HepG2 (cell line): ENCODE measurements around the gene STRIP1. TPM values are rescaled to one million over a fixed set of nuclear protein-coding genes. Genes with fewer than 3 reads are reported as not detected.

ENCODE experiments used
- ATAC-seq: fragments of 200-7000 bp; cut with Tn5 transposase; 3 replicates; pipeline ENCODE4 v1.9.1; 2020; ENCODE audit warnings: mild to moderate bottlenecking, moderate library complexity
- BruUV-seq: library from RNA; stranded (reverse); fragments of 400-500 nt; replicated peaks from 2 replicates; lab custom pipeline; 2021; lab: Mats Ljungman, UMichigan
- CTCF ChIA-PET: fragments of 300-600 bp; formaldehyde crosslinking; extraction: SDS; loops from one replicate; lab custom pipeline; 2021; ENCODE audit warnings: low total read pairs, inconsistent platforms, low intra/inter-chr PET ratio; lab: Yijun Ruan, JAX
- POLR2A ChIA-PET: fragments of 350-600 bp; sonication (Branson Sonifier 250); formaldehyde crosslinking; loops from one replicate; lab custom pipeline; 2020; ENCODE audit warnings: antibody characterized with exemption, inconsistent platforms; lab: Yijun Ruan, JAX
- DNase-seq: peaks from one replicate; pipeline ENCODE4 v3.0.0-alpha.2; 2015; ENCODE audit warnings: low spot score
- FAIRE-seq: peaks from 3 replicates; lab custom pipeline; 2011; peaks lifted over from hg19 to GRCh38; lab: Jason Lieb, UNC
- H2AFZ ChIP-seq: one replicate; pipeline ENCODE4 v1.6.1; 2011; ENCODE audit warnings: low read length, inconsistent platforms
- H3K27ac ChIP-seq: fragments of 300-600 bp; 3 replicates; pipeline ENCODE4 v1.8.0; 2011; ENCODE audit warnings: mixed run types, mild to moderate bottlenecking, mixed read lengths, low read length, inconsistent platforms; ENCODE audit not compliant: insufficient read depth; ENCODE audit errors: extremely low read length
- H3K27me3 ChIP-seq, 2 experiments: fragments of 200-600 bp in 1 of 2; 2 replicates in 1 of 2; 3 replicates in 1 of 2; pipeline versions ENCODE4 v1.6.0 to v1.8.0; 2011; ENCODE audit warnings: low read length in 2 of 2, mild to moderate bottlenecking in 2 of 2, moderate library complexity in 2 of 2, inconsistent platforms in 1 of 2; ENCODE audit not compliant: insufficient read depth in 2 of 2, control insufficient read depth in 1 of 2
- H3K36me3 ChIP-seq, 2 experiments: fragments of 200-600 bp in 1 of 2; replicated peaks in 1 of 2; 2 replicates in 1 of 2; 3 replicates in 1 of 2; pipeline versions ENCODE4 v1.5.1 to v1.8.0; 2011; ENCODE audit warnings: low read length in 2 of 2, inconsistent platforms in 1 of 2; ENCODE audit not compliant: insufficient read depth in 2 of 2, control insufficient read depth in 1 of 2
- H3K4me1 ChIP-seq: 2 replicates; pipeline ENCODE4 v1.5.1; 2012; ENCODE audit warnings: low read length, inconsistent platforms; ENCODE audit not compliant: insufficient read depth
- H3K4me2 ChIP-seq: 2 replicates; pipeline ENCODE4 v1.6.0; 2011; ENCODE audit warnings: low read depth, low read length, inconsistent platforms
- H3K4me3 ChIP-seq, 3 experiments: fragments of 200-600 bp in 1 of 3; sonication (generic), shearing (Covaris generic) in 1 of 3; replicated peaks in 1 of 3; 2 replicates each; pipeline ENCODE4 v1.5.1; 2011 to 2016; ENCODE audit warnings: low read length in 3 of 3, inconsistent platforms in 2 of 3, low read depth in 2 of 3, mild to moderate bottlenecking in 2 of 3, control low read depth in 1 of 3, mixed read lengths in 1 of 3; ENCODE audit not compliant: insufficient read depth in 1 of 3
- H3K79me2 ChIP-seq: one replicate; pipeline ENCODE4 v1.6.1; 2011; ENCODE audit warnings: low read length, inconsistent platforms; ENCODE audit not compliant: insufficient read depth
- H3K9ac ChIP-seq: 2 replicates; pipeline ENCODE4 v1.6.0; 2011; ENCODE audit warnings: mild to moderate bottlenecking, low read depth, low read length, inconsistent platforms; ENCODE audit not compliant: insufficient read depth
- H3K9me3 ChIP-seq: 2 replicates; pipeline ENCODE4 v1.5.1; 2012; ENCODE audit warnings: mild to moderate bottlenecking, low read length
- H4K20me1 ChIP-seq: 2 replicates; pipeline ENCODE4 v1.6.0; 2011; ENCODE audit warnings: inconsistent platforms, mild to moderate bottlenecking, low read length, moderate library complexity; ENCODE audit not compliant: insufficient read depth
- BRCA1 ChIP-seq: sonication (generic); formaldehyde crosslinking; IDR thresholded peaks from 2 replicates; pipeline ENCODE4 v1.4.0; 2020; ENCODE audit warnings: missing genetic modification reagents
- CEBPG ChIP-seq: IDR thresholded peaks from 2 replicates; pipeline ENCODE4 v1.6.1; 2016
- FLYWCH1 ChIP-seq: sonication (generic); formaldehyde crosslinking; IDR thresholded peaks from 2 replicates; pipeline ENCODE4 v1.8.1; 2023; ENCODE audit warnings: mild to moderate bottlenecking, missing genetic modification reagents
- FOXO1 ChIP-seq: sonication (generic); formaldehyde crosslinking; IDR thresholded peaks from 2 replicates; pipeline ENCODE4 v1.4.0; 2020; ENCODE audit warnings: missing genetic modification reagents
- IRX3 ChIP-seq: sonication (generic); formaldehyde crosslinking; IDR thresholded peaks from 2 replicates; pipeline ENCODE4 v1.8.1; 2023; ENCODE audit warnings: mild to moderate bottlenecking, low read depth, missing genetic modification reagents, borderline replicate concordance
- MTF2 ChIP-seq: sonication (generic); formaldehyde crosslinking; IDR thresholded peaks from 2 replicates; pipeline ENCODE4 v1.5.0; 2020; ENCODE audit warnings: missing genetic modification reagents, borderline replicate concordance
- WIZ ChIP-seq: sonication (generic); formaldehyde crosslinking; IDR thresholded peaks from 2 replicates; pipeline ENCODE4 v1.5.1; 2020; ENCODE audit warnings: mild to moderate bottlenecking, missing genetic modification reagents
- ZFP90 ChIP-seq: sonication (generic); formaldehyde crosslinking; IDR thresholded peaks from 2 replicates; pipeline ENCODE4 v1.8.0; 2022; ENCODE audit warnings: missing genetic modification reagents, mild to moderate bottlenecking, inconsistent platforms, borderline replicate concordance
- ZNF629 ChIP-seq: sonication (generic); formaldehyde crosslinking; conservative IDR thresholded peaks from 2 replicates; pipeline ENCODE4 v1.5.0; 2020; ENCODE audit warnings: missing genetic modification reagents
- ZNF691 ChIP-seq: sonication (generic); formaldehyde crosslinking; IDR thresholded peaks from 2 replicates; pipeline ENCODE4 v1.4.0; 2020; ENCODE audit warnings: missing genetic modification reagents, low read depth, mild to moderate bottlenecking, borderline replicate concordance
- ZSCAN25 ChIP-seq: sonication (generic); formaldehyde crosslinking; IDR thresholded peaks from 2 replicates; pipeline ENCODE4 v1.8.0; 2022; ENCODE audit warnings: mild to moderate bottlenecking, missing genetic modification reagents
- WGBS: methylation state at CpG from one replicate; pipeline ENCODE4 v1.1.6; 2017; ENCODE audit warnings: low lambda C conversion rate; 5-methylcytosine and 5-hydroxymethylcytosine counted together
- in situ Hi-C: cut with HindIII; loops from 2 replicates; pipeline ENCODE4 v1.10.0; 2017; ENCODE audit warnings: low pct_unique_long_range_greater_than_20kb; ENCODE audit not compliant: extremely low pct_ligation_motif_present
- intact Hi-C: fragments of 100-400 bp; cut with micrococcal nuclease; formaldehyde crosslinking; loops from one replicate; pipeline ENCODE4 v1.10.0; 2022; ENCODE audit not compliant: unreplicated experiment
- polyA plus RNA-seq, 8 experiments: library from polyadenylated mRNA; depleted of rRNA in 3 of 8; stranded (reverse) in 7 of 8; unstranded in 1 of 8; fragments of >200 nt; fragmentation: Illumina TruSeq in 4 of 8; extraction: Trizol in 4 of 8; gene quantifications; 2 replicates each; pipeline versions ENCODE4 v1.2.1 to v1.2.3, GENCODE V29; 2011 to 2016; ENCODE audit warnings: low read depth in 4 of 8, missing spikeins in 1 of 8, mixed read lengths in 1 of 8; ENCODE audit not compliant: insufficient read depth in 1 of 8
- total RNA-seq, 5 experiments: library from RNA; depleted of rRNA; stranded (reverse); fragments of >200 nt; fragmentation: Illumina TruSeq; extraction: Trizol; gene quantifications; 2 replicates each; pipeline ENCODE4 v1.2.3, GENCODE V29; 2016; ENCODE audit warnings: low read depth in 1 of 5
- TF ChIP-seq, protein P1 (sequence below): IDR thresholded peaks from 2 replicates; pipeline ENCODE4 v1.6.1; 2016; ENCODE audit warnings: control low read depth

Gene STRIP1
- total and polyA plus RNA-seq, 2 of the 13 experiments (the other 11 are each of a cell fraction or from before 2014, with no cell fraction given) = 20.9 to 27.9 TPM

DNA sequence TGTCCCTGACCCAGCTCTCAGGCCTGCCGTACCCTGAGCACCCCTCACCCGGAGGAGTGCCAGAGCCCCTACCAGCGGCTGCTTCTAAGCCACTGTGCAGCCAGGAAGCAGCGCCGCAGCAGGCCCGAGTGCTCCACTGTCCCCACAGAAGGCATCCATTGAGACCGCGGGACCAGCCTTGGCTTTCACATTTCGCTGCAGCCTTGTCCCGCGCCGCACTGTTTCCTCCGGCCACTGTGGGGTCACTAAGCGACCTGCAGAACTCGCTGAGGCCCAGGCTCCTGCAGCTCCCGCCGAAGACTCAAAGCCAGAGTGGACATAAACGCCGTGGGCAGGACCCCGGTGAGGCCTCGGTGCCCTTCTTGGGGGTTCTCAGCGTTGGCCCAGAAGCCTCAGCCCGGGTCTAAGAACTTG, 33.1 kb downstream of the STRIP1 start:
- ATAC-seq (no peak; the same call in 2 of the 3 replicates), DNase-seq (no peak), FAIRE-seq (no peak)
- no peak for TF ChIP-seq ZNF629
- no peak for TF ChIP-seq CEBPG (CRISPR knock-in tag)
- TF ChIP-seq, protein P1, sequence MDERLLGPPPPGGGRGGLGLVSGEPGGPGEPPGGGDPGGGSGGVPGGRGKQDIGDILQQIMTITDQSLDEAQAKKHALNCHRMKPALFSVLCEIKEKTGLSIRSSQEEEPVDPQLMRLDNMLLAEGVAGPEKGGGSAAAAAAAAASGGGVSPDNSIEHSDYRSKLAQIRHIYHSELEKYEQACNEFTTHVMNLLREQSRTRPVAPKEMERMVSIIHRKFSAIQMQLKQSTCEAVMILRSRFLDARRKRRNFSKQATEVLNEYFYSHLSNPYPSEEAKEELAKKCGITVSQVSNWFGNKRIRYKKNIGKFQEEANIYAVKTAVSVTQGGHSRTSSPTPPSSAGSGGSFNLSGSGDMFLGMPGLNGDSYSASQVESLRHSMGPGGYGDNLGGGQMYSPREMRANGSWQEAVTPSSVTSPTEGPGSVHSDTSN (CRISPR knock-in tag) = no peak
- TF ChIP-seq BRCA1 (CRISPR knock-in tag) = no peak
- no peak for TF ChIP-seq ZNF691 (CRISPR knock-in tag)
- no peak for TF ChIP-seq ZSCAN25 (CRISPR knock-in tag)
- no peak for TF ChIP-seq IRX3
- no peak for TF ChIP-seq FLYWCH1 (CRISPR knock-in tag)
- no peak for TF ChIP-seq FOXO1 (CRISPR knock-in tag)
- no peak for TF ChIP-seq MTF2 (CRISPR knock-in tag)
- TF ChIP-seq ZFP90 (CRISPR knock-in tag) = no peak
- no peak for TF ChIP-seq WIZ (CRISPR knock-in tag)
- H3K27me3 ChIP-seq = peaks cover 5 to 18% of the 10 kb centered on the region in 2 experiments; a peak in 4 of 5 replicates
- H3K79me2 ChIP-seq = no peaks in the 10 kb centered on the region
- ChIA-PET POLR2A (no interaction called here), CTCF (no interaction called here)
- intact Hi-C loops (no loop called here), in situ Hi-C loops (no loop called here)
- no peak overlapping the region for H3K4me3 ChIP-seq
- no peaks in the 10 kb centered on the region for H3K4me1 ChIP-seq
- 70% methylated on average over 10 of the region's 23 CpGs for WGBS
- no peak overlapping the region for H3K27ac ChIP-seq
- no peaks in the 10 kb centered on the region for H3K36me3 ChIP-seq
- H2AFZ ChIP-seq = no peak overlapping the region
- BruUV-seq = no TSS peak
- no peak overlapping the region for H3K9ac ChIP-seq
- H3K9me3 ChIP-seq = no peaks in the 10 kb centered on the region
- H4K20me1 ChIP-seq = no peaks in the 10 kb centered on the region
- H3K4me2 ChIP-seq = no peak overlapping the region
